ENCODE data around the gene PTBP3.

DNA sequence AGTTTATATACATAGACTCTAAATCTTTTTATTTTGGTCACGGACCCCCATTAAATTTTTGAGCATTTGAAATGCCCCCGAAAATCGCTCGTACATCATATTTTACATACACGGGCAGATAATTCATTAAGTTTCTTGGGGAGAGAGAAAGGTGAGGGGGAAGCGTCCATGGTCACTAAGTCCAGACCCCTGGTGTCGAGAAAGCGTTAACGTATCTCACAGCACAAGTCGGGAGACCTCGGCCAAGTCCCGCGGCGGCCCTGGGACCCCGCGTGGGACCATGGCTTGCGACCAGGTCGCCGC lies 794 bp downstream of the PTBP3 start:
- TF ChIP-seq CTCF (IDR thresholded peaks at IDR 0.05; ENCODE audit: insufficient read depth, low read depth, low read length), result no peak
- TF ChIP-seq EZH2 (IDR thresholded peaks at IDR 0.05; ENCODE audit: insufficient read depth, low read length), result no peak

All from astrocyte (in vitro differentiated cells and primary cell).